ENCODE measurements around the gene MYO18B. TPM values are rescaled to one million over a fixed set of nuclear protein-coding genes. Genes with fewer than 3 reads are reported as not detected.

Gene MYO18B
- total and polyA plus RNA-seq, 8 donors = 0.05 to 0.47 (median 0.14) TPM

- no peaks in the 10 kb centered on the region for H3K9me3 ChIP-seq
- H3K27me3 ChIP-seq = no peaks in the 10 kb centered on the region
- no peaks in the 10 kb centered on the region for H3K36me3 ChIP-seq
- no peak for FAIRE-seq
- no peak for TF ChIP-seq CTCF (IDR thresholded peaks at IDR 0.05)
- H3K27ac ChIP-seq = no peak overlapping the region
- H3K4me1 ChIP-seq = no peaks in the 10 kb centered on the region
- H3K4me3 ChIP-seq = no peak overlapping the region
- WGBS, 2 donors = 71 to 86% methylated on average over 6 of the region's 6 CpGs
- ATAC-seq = no peak
- intact Hi-C loops (cut with DNase I) = no loop called here
- no peak for DNase-seq
These were observed 1.1 kb downstream of the MYO18B start for GRCh38 chr22:25742918-25743708.

- ATAC-seq (no peak), FAIRE-seq (no peak), DNase-seq (no peak)
- Histone ChIP-seq H3K27me3 (no peaks in the 10 kb centered on the region), H3K27ac (no peak overlapping the region), H3K36me3 (no peaks in the 10 kb centered on the region), H3K9me3 (no peaks in the 10 kb centered on the region), H3K4me1 (no peaks in the 10 kb centered on the region), H3K4me3 (no peak overlapping the region)
- 64 to 77% methylated on average over 4 of the region's 4 CpGs for WGBS, 2 donors
- TF ChIP-seq CTCF (IDR thresholded peaks at IDR 0.05) = no peak
- intact Hi-C loops (cut with DNase I) = no loop called here
These were observed 2.7 kb downstream of the MYO18B start for GRCh38 chr22:25744694-25745093.

GRCh38 chr22:25745341-25746011, 3.5 kb downstream of the MYO18B start:
- 58 to 82% methylated on average over 7 of the region's 7 CpGs for WGBS, 2 donors
- H3K27ac ChIP-seq = no peak overlapping the region
- TF ChIP-seq CTCF (IDR thresholded peaks at IDR 0.05) = no peak

GRCh38 chr22:25746012-25746373, 4.0 kb downstream of the MYO18B start:
- TF ChIP-seq CTCF (IDR thresholded peaks at IDR 0.05) = no peak
- intact Hi-C loops (cut with DNase I) = no loop called here
- H3K4me1 ChIP-seq = no peaks in the 10 kb centered on the region
- H3K27me3 ChIP-seq = no peaks in the 10 kb centered on the region
- no peak overlapping the region for H3K27ac ChIP-seq
- 0 to 16% methylated on average over 1 of the region's 1 CpG for WGBS, 2 donors
- H3K9me3 ChIP-seq = no peaks in the 10 kb centered on the region
- ATAC-seq (peak in 2 of 4 donors; percentile 26 to 55), DNase-seq (no peak), FAIRE-seq (no peak)
- H3K4me3 ChIP-seq = no peak overlapping the region
- H3K36me3 ChIP-seq = no peaks in the 10 kb centered on the region

More at GRCh38 chr22:25745341-25746011, 3.5 kb downstream of the MYO18B start:
- Histone ChIP-seq H3K9me3 (no peaks in the 10 kb centered on the region), H3K36me3 (no peaks in the 10 kb centered on the region), H3K27me3 (no peaks in the 10 kb centered on the region), H3K4me3 (no peak overlapping the region), H3K4me1 (no peaks in the 10 kb centered on the region)
- ATAC-seq = no peak
- DNase-seq = no peak
- no peak for FAIRE-seq
- intact Hi-C loops (cut with DNase I) = no loop called here
